MM.1S (cell line): ENCODE data around the gene CEP43.

Experiments
- DNase-seq: peaks from one replicate; pipeline ENCODE4 v3.0.0-alpha.2; 2015
- H2AFZ ChIP-seq: fragments of 300-600 bp; sonication (generic); 2 replicates; pipeline ENCODE4 v1.6.0; 2016; ENCODE audit warnings: antibody characterized with exemption, low read length
- H3F3A ChIP-seq: fragments of 300-600 bp; sonication (generic); 2 replicates; pipeline ENCODE4 v1.6.1; 2016; ENCODE audit warnings: mild to moderate bottlenecking, antibody characterized with exemption, low read length, moderate library complexity, mixed read lengths; ENCODE audit not compliant: insufficient read depth
- H3K27ac ChIP-seq: fragments of 300-600 bp; sonication (generic); 2 replicates; pipeline ENCODE4 v1.5.1; 2016; ENCODE audit warnings: mild to moderate bottlenecking, low read length
- H3K27me3 ChIP-seq: fragments of 300-600 bp; sonication (generic); replicated peaks from 2 replicates; pipeline ENCODE4 v1.6.0; 2016; ENCODE audit warnings: low read length; ENCODE audit not compliant: insufficient read depth
- H3K36me3 ChIP-seq: fragments of 300-600 bp; sonication (generic); replicated peaks from 2 replicates; pipeline ENCODE4 v1.6.1; 2016; ENCODE audit warnings: mild to moderate bottlenecking, low read length, mixed read lengths; ENCODE audit not compliant: insufficient read depth
- H3K4me1 ChIP-seq: fragments of 300-600 bp; sonication (generic); 2 replicates; pipeline ENCODE4 v1.6.1; 2016; ENCODE audit warnings: low read length, mixed read lengths
- H3K4me2 ChIP-seq: fragments of 300-600 bp; sonication (generic); 2 replicates; pipeline ENCODE4 v1.6.0; 2016; ENCODE audit warnings: low read depth, low read length
- H3K4me3 ChIP-seq: fragments of 300-600 bp; sonication (generic); 2 replicates; pipeline ENCODE4 v1.5.1; 2016; ENCODE audit warnings: low read length, mixed read lengths
- H3K79me2 ChIP-seq: fragments of 300-600 bp; sonication (generic); 2 replicates; pipeline ENCODE4 v1.6.1; 2016; ENCODE audit warnings: mixed run types, low read length, mixed read lengths
- H3K9ac ChIP-seq: fragments of 300-600 bp; sonication (generic); 2 replicates; pipeline ENCODE4 v1.6.1; 2016; ENCODE audit warnings: low read length, mixed read lengths
- H3K9me2 ChIP-seq: fragments of 300-600 bp; sonication (generic); replicated peaks from 2 replicates; pipeline ENCODE4 v1.6.1; 2016; ENCODE audit warnings: mild to moderate bottlenecking, low read length, mixed read lengths; ENCODE audit not compliant: insufficient read depth
- H3K9me3 ChIP-seq: fragments of 300-600 bp; sonication (generic); replicated peaks from 2 replicates; pipeline ENCODE4 v1.6.1; 2016; ENCODE audit warnings: mild to moderate bottlenecking, low read length, mixed read lengths; ENCODE audit not compliant: insufficient read depth
- H4K20me1 ChIP-seq: fragments of 300-600 bp; sonication (generic); 2 replicates; pipeline ENCODE4 v1.6.1; 2016; ENCODE audit warnings: mild to moderate bottlenecking, low read length, moderate library complexity, mixed read lengths; ENCODE audit not compliant: insufficient read depth
- EZH2 ChIP-seq: fragments of 300-600 bp; sonication (generic); optimal IDR thresholded peaks from 2 replicates; pipeline ENCODE3; 2017; ENCODE audit warnings: low read depth, mild to moderate bottlenecking, antibody characterized with exemption, low read length, mixed read lengths
- EZH2phosphoT487 ChIP-seq: fragments of 300-600 bp; sonication (generic); IDR thresholded peaks from 2 replicates; pipeline ENCODE4 v1.6.1; 2018; ENCODE audit warnings: antibody characterized with exemption, low read length
- TF ChIP-seq, protein P1 (sequence below): fragments of 300-600 bp; sonication (generic); IDR thresholded peaks from 2 replicates; pipeline ENCODE4 v1.5.1; 2016; ENCODE audit warnings: antibody characterized with exemption, low read length, mixed read lengths

Gene CEP43

DNA sequence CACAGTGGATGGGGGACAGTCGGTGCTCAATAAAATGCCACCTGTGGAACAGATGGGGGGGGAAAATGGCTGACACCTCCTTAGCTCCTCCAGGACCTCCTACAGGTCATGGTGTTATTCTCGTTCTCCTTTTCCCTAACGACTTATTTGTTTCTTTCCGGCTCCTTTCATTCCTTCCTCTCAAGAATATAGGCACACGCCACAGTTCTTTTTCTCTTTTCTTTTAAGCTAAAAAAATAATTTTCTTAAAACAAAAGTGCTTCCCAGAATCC lies 41.5 kb upstream of the CEP43 start:
- H3K79me2 ChIP-seq = no peaks in the 10 kb centered on the region
- no peaks in the 10 kb centered on the region for H4K20me1 ChIP-seq
- H3K9me2 ChIP-seq = no peaks in the 10 kb centered on the region
- TF ChIP-seq EZH2phosphoT487 = no peak
- TF ChIP-seq, protein P1, sequence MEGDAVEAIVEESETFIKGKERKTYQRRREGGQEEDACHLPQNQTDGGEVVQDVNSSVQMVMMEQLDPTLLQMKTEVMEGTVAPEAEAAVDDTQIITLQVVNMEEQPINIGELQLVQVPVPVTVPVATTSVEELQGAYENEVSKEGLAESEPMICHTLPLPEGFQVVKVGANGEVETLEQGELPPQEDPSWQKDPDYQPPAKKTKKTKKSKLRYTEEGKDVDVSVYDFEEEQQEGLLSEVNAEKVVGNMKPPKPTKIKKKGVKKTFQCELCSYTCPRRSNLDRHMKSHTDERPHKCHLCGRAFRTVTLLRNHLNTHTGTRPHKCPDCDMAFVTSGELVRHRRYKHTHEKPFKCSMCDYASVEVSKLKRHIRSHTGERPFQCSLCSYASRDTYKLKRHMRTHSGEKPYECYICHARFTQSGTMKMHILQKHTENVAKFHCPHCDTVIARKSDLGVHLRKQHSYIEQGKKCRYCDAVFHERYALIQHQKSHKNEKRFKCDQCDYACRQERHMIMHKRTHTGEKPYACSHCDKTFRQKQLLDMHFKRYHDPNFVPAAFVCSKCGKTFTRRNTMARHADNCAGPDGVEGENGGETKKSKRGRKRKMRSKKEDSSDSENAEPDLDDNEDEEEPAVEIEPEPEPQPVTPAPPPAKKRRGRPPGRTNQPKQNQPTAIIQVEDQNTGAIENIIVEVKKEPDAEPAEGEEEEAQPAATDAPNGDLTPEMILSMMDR = no peak
- no peak for TF ChIP-seq EZH2
- no peak overlapping the region for H3K9ac ChIP-seq
- no peak for DNase-seq
- H3K36me3 ChIP-seq = no peaks in the 10 kb centered on the region
- no peak overlapping the region for H2AFZ ChIP-seq
- no peak overlapping the region for H3K27ac ChIP-seq
- no peak overlapping the region for H3K4me3 ChIP-seq
- H3K27me3 ChIP-seq = no peaks in the 10 kb centered on the region
- H3K4me2 ChIP-seq = peak overlapping the region; percentile 79; the same call in 1 of the 2 replicates
- no peaks in the 10 kb centered on the region for H3K9me3 ChIP-seq
- 0 out of 2 replicates have a peak, but pooled peaks cover 3% of the 10 kb centered on the region for H3K4me1 ChIP-seq
- no peaks in the 10 kb centered on the region for H3F3A ChIP-seq

DNA sequence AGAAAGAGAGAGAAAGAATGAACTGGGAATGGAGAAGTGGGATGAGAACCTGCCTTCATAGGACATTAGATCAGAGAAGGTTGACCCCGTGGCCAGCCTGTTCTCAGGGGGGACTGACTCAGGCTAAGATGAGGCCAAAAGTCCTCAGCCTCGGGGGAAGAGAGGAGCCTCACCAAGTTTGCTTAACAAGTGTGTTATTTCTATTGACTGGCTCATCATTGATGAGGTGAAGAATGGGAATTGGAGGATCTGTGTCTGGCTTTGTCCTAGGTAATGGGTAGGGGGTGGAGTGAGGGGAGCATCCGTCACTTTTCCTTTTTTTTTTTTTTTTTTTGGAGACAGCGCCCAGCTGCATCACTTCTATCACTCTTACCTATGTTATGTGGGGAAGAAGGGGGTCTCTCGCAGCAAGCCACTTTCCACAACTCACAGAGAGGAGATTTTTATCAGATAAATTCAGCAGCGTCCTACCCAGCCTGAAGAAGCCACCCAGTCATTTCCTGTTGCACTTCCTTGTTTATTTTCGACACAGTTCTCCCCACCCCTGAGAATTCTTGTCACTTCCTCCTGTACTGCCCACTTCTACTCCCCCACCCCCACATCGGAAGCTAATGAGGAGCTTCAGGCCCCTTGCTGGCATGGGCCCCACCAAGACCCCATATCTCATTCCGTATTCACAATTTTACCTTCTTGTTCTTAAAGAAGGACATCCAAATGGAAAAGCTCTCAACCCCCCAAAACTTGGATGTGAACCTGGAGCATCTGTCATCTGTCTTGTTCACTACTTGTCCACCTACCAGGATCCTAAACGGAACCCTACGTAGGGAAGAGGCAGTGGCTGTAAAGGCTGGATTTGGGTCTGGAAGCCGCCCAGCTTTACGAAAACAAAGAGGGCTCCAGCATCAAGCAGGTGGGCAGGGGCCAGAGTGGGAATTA lies 40.0 kb upstream of the CEP43 start:
- no peak for DNase-seq
- Histone ChIP-seq H3K9me2 (no peaks in the 10 kb centered on the region), H3K9ac (no peak overlapping the region), H3F3A (no peaks in the 10 kb centered on the region), H3K79me2 (no peaks in the 10 kb centered on the region), H3K27me3 (no peaks in the 10 kb centered on the region), H3K4me2 (no peak overlapping the region), H3K36me3 (no peaks in the 10 kb centered on the region), H3K4me3 (no peak overlapping the region), H2AFZ (no peak overlapping the region), H4K20me1 (no peaks in the 10 kb centered on the region), H3K27ac (no peak overlapping the region), H3K9me3 (no peaks in the 10 kb centered on the region), H3K4me1 (0 out of 2 replicates have a peak, but pooled peaks cover 3% of the 10 kb centered on the region)
- TF ChIP-seq, protein P1 = no peak
- TF ChIP-seq EZH2 (no peak), EZH2phosphoT487 (no peak)

DNA sequence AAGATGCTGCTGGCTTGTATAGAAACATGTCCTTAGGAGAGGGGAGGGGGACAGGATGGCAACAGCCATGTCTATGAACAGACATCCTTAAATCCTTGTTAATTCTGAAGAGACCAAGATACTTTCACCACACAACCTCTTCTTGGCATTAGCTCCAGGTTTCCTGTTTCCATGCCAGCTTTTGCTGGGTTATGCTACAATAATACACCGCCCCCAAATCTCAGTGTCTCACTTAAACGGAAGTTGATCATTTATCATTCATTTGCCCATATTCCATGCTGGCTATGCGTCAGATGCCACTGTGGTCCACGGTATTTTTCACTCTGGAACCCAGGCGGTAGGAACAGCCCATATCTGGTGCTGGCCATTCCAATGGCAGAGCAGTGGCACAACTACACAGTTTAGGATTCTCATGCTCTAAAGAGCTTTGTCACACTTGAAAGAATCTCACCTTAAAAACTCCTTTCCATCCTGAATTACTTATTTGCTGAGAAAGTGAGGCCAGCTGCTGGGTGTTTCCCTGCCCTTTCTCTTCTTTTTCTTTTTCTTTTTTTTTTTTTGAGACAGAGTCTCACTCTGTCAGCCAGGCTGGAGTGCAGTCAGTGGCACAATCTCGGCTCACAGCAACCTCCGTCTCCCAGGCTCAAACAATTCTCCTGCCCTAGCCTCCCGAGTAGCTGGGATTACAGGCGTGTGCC lies 39.1 kb upstream of the CEP43 start:
- TF ChIP-seq, protein P1 = no peak
- no peak for TF ChIP-seq EZH2
- no peak overlapping the region for H3K27ac ChIP-seq
- no peak for DNase-seq
- no peaks in the 10 kb centered on the region for H3K9me2 ChIP-seq
- H3K4me3 ChIP-seq = no peak overlapping the region
- no peaks in the 10 kb centered on the region for H3K9me3 ChIP-seq
- H3K36me3 ChIP-seq = no peaks in the 10 kb centered on the region
- no peaks in the 10 kb centered on the region for H3F3A ChIP-seq
- H2AFZ ChIP-seq = no peak overlapping the region
- 0 out of 2 replicates have a peak, but pooled peaks cover 3% of the 10 kb centered on the region for H3K4me1 ChIP-seq
- H4K20me1 ChIP-seq = no peaks in the 10 kb centered on the region
- H3K4me2 ChIP-seq = no peak overlapping the region
- no peak overlapping the region for H3K9ac ChIP-seq
- H3K27me3 ChIP-seq = no peaks in the 10 kb centered on the region
- no peaks in the 10 kb centered on the region for H3K79me2 ChIP-seq
